HG03097 (cell line): ENCODE measurements around the gene CNN1.
A peak's percentile ranks its signal among the peaks of the same experiment; 100 is the strongest.
"Not testable (repeated sequence)": the region's sequence is repeated elsewhere in the genome, so short reads cannot be mapped to it uniquely, and the experiment has no call there.

Source experiments
- ATAC-seq: cut with Tn5 transposase; IDR thresholded peaks from one replicate; pipeline ENCODE4 v1.9.1; 2021; ENCODE audit not compliant: unreplicated experiment, low FRiP score

CNN1 gene

DNA sequence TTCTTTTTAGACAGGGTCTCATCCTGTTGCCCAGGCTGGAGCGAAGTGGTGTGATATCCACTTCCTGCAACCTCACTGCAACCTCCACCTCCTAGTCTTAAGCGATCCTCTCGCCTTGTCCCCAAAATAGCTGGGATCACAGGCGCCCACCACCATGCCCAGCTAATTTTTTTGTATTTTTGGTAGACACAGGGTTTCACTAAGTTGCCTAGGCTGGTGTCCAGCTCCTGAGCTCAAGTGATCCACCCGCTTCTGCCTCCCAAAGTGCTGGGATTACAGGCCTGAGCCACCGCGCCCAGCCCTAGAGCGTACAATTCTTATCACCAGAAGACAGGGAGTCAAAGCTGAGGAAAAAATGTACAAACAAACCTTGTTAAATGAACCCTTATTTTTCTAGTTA is 24.9 kb downstream of the CNN1 start:
- ATAC-seq: no peak

DNA sequence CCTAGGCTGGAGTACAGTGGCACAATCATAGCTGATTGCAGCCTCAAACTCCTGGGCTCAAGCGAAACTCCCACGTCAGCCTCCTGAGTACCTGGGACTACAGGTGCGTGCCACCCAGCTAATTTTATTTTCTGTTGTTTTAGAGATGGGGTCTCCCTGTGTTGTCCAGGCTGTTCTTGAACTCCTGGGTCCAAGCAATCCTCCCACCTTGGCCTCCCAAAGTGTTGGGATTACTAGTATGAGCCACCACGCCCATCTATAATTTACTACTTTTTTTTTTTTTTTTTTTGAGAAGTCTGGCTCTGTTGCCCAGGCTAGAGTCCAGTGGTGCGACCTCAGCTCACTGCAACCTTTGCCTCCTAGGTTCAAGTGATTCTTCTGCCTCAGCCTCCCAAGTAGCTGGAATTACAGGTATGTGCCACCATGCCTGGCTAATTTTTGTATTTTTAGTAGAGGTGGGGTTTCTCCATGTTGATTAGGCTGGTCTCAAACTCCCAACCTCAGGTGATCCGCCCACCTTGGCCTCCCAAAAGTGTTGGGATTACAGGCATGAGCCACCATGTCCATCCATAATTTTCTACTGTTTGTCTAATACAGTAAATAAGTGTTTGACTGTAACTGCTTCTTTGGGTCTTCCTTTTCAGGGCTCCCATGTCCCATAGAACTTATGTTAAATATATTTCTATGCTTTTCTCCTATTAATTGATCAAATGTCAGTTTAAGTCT is 25.6 kb downstream of the CNN1 start:
- not testable (repeated sequence) for ATAC-seq

DNA sequence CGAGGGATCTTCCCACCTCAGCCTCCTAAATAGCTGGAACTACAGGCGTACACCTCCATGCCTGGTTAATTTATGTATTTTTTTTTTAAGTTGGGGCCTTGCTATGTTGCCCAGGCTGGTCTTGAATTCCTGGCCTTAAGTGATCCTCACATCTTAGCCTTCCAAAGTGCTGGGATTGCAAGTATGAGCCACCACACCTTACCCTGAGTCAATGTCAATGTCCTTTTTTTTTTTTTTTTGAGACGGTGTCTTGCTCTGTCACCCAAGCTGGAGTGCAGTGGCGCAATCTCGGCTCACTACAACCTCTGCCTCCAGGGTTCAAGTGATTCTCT is 27.0 kb downstream of the CNN1 start:
- ATAC-seq: not testable (repeated sequence)

DNA sequence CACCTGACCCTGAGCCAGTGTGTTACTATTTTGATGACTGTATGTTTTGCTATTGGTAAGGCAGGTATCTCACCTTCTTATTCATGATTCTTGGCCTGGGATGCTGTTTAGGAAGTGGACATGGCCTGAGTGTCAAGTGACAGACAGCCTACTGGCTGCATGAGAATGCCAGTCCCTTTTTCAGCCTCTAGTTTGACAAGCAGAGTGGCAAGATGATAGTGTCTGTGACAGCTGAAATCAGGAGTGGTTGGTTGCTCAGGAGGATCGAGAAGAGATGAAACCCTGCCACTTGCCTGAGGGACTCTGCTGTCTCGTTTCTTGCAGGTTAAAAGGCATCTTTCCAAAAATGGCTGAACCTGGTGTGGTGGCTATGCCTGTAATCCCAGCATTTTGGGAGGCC is 27.5 kb downstream of the CNN1 start:
- ATAC-seq: no peak

DNA sequence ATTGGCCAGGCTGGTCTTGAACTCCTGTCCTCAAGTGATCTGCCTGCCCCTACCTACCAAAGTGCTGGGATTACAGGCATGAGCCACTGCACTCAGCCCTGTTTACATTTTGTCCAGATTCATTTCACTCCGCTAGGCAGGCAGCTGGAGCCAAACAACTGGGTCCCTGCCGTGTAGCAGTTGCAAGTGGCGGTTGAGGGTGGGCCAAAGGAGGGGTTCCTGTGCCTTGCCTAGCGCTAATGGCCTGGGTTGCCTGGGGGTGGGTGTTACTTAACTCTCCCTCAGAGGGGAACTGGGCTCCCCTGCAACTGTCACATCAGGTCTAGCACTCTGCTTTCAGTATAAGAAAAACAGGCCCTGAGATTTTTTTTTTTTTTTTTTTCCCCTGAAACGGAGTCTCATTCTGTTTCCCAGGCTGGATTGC is 31.4 kb downstream of the CNN1 start:
- ATAC-seq: no peak

DNA sequence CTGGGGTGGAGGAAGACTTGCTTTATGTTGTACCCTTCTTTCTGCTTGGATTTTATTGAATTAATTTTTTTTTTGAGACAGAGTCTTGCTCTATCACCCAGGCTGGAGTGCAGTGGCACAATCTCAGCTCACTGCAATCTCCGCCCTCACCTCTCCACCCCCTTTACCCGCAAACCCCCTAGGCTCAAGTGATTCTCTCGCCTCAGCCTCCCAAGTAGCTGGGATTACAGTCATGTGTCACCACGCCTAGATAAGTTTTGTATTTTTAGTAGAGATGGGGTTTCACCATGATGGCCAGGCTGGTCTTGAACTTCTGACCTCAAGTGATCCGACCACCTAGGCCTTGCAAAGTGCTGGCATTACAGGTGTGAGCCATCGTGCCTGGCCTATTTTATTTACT is 34.7 kb downstream of the CNN1 start:
- ATAC-seq: not testable (repeated sequence)

DNA sequence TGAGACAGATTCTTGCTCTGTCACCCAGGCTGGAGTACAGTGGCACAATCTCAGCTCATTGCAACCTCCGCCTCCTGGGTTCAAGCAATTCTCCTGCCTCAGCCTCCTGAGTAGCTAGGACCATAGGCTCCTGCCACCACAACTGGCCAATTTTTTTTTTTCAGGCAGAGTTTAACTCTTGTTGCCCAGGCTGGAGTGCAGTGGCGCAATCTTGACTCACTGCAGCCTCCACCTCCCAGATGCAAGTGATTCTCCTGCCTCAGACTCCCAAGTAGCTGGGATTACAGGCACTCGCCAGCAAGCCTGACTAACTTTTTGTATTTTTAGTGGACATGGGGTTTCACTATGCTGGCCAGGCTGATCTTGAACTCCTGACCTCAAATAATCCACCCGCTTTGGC is 35.1 kb downstream of the CNN1 start:
- ATAC-seq: not testable (repeated sequence)

DNA sequence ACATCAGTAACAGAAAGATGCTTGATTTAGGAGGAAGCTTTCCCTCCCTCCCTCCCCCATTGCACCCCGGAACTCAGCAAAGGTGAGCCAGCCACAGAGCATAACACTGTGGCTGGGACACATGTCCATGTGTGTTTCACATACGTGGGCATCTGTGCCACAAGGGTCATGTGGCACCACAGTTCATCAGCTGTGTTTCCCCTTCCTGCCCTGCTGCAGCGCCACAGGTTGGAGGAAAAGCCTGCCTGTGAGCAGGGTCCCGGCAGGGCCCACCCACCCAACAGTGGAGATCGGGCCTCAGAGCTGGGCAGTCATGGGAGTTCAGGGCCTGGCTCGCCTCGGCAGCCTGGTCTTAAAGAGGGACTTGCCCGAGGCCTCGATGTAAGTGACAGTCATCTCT is 36.0 kb downstream of the CNN1 start:
- ATAC-seq: no peak

DNA sequence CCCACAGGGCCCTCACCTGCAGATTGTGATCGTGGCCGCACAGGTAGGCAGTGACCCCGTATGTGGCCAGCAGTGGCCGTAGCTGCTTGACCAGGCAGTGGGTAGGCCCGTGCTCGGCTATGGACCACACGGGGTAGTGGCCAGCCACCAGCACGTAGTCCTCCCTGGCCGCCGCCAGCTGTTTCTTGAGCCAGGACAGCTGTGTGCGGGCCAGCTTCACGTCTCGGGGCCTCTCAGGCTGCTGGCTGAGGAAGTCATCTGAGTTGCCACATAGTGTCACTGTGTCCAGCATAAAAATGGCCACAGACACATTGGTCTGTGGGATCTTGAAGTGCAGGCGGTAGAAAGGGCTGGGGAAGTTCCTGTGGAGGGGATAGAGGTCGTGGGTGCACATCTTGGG is 37.6 kb downstream of the CNN1 start:
- no peak for ATAC-seq

DNA sequence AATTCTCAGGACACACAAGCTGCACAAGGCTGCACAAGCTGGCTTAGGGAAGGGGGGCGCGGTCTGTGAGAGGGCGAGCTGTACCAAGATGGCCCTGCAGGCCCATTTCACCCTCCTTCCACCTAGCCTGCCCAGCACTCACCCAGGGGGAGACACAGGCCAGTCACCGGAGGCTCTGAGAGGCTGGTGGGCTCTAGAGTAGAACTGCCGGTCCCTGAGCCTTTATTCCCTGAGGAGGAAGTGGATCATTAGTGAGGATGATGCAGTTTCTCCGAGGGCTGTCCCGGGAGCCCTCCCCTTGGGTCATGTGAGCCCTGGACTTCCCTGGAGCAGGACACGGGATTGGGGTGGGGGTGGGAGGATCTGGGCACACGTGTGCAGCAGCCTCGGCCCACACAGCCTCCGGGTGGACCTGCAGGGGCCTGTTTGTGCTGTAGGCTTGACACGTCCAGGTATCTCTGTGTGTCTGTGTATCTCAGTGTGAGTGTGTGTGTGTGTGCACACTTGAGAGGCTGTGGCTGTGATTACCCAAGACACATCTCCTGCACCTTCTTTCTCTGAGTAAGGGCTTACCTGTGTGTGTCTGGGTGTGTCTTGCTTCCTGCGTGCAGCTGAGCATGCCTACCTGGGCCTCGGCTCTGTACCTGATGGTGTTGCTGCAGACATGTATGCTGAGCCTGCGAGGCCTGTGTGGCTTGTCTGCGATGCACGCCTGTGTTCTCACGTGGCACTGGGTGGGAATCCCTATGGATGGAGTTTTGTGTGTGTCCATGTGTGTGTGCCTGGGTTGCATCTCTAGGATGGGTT is 39.0 kb downstream of the CNN1 start, which contains the start of gene ACP5:
Gene ACP5, minus strand, starts transcription at position 195 of the 807 bp plus-strand sequence. CDS start 328 bp downstream, outside the sequence.
- no peak for ATAC-seq

DNA sequence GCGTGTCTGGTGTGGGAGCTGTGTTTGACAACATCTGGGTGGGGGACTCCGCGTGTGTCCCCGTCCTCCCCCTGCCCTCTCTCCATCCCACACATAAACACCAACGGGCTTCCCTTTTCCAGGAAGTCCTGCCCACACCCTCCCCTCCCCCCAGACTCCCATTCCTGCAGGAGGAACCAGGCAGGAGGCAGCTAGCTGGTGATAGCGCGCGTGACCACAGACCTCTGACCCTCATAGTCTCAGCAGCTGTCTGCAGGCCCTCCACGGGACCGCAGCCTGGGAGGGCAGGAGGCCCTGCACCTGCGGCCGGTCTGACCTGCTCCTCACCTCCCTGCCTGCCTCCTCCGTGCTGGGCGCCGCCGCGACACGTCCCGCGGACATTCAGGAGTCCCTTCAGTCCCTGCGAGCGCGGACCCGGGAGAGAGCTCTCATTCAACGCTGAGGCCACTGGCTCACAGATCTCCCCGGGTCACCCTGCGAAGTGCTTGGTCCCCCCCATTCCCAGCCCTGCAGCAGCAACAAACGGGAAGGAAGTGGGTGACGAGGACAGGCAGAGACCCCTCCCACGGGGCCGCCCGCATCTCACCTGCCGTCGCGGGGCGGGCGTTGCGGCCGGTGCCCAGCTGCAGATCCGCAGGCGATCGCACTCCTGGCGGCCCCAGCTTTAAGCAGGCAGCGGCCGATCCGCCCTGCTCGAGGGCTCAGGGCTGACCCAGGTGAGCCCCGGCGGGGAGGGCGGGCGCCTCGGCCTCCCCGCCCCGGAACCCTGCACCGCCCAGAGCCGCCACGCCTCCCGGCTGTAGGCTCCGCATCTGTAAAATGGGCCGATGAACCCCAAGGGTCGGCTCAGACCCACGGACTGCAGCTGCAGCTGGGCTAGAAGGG is 39.8 kb downstream of the CNN1 start:
- no peak for ATAC-seq

DNA sequence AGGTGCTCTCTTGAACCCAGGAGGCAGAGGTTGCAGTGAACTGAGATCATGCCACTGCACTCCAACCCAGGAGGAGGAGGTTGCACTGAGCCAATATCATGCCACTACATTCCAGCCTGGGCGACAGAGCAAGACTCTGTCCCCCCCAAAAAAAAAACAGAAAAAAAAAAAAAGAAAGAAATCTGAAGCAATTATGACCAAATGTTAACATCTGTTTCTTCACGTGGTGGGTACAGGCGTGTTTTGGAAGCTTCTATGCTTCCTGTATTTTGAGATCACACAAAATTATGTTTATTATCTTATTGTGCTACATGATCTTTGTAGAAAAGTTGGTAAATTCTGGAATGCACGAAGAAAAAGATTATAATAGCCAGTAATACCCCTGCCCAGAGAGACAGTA is 41.5 kb downstream of the CNN1 start:
- no peak for ATAC-seq

DNA sequence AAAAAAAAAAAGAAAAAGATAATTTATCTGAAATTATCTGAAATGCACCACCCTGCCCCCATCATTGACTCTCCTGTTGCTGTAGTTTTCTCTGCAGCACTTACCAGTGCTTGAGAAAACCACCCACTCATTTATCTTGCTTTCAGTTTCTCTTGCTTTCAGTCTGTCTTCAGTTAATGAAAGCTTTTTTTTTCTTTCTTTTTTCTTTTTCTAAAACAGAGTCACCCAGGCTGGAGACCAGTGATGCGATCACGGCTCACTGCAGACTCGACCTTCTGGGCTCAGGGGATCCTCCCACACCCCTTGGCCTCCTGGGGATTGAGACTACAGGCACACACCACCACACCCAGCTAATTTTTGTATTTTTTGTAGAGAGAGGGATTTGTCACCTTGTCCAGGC is 43.1 kb downstream of the CNN1 start:
- peak; percentile 64 for ATAC-seq

DNA sequence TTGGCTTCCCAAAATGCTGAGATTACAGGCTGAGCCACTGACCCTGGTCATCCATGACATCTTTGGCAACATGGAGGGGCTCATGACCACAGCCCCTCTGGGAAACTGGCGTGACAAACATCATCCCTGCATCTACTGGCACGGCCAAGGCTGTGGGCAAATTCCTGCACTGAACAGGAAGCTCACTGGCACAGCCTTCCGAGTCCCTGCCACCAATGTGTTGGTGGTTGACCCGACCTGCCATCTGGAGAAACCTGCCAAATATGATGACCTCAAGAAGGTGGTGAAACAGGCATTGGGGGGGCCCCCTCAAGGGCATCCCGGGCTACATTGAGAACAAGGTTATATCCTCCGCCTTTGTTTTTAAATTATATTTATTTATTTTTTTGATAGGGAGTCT is 47.7 kb downstream of the CNN1 start:
- ATAC-seq: no peak

DNA sequence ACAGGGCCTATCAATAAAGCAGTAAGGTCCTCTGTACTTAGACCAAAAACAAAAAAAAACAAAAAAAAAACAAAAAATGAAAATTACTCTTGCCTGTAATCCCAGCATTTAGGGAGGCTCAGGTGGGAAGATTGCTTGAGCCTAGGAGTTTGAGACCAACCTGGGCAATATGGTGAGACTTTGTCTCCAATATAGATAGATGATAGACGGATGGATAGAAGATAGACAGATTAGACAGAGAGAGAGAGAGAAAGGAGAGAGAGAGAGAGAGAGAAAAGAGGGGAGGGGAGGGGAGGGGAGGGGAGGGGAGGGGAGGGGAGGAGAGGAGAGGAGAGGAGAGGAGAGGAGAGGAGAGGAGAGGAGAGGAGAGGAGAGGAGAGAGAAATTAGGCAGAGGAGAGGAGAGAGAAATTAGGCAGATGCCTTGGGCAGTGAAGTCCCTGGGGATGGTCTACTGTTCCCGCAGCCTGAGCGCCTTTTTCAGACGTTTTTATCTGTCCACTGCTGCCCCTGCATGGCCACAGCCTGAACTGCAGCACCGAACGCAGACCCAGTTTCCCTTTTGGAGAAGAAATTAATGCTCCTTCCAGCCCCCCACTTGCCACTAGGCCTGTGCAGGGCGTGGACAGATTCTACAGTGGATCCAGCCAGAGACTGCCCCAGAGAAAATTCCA is 48.8 kb downstream of the CNN1 start:
- no peak for ATAC-seq

DNA sequence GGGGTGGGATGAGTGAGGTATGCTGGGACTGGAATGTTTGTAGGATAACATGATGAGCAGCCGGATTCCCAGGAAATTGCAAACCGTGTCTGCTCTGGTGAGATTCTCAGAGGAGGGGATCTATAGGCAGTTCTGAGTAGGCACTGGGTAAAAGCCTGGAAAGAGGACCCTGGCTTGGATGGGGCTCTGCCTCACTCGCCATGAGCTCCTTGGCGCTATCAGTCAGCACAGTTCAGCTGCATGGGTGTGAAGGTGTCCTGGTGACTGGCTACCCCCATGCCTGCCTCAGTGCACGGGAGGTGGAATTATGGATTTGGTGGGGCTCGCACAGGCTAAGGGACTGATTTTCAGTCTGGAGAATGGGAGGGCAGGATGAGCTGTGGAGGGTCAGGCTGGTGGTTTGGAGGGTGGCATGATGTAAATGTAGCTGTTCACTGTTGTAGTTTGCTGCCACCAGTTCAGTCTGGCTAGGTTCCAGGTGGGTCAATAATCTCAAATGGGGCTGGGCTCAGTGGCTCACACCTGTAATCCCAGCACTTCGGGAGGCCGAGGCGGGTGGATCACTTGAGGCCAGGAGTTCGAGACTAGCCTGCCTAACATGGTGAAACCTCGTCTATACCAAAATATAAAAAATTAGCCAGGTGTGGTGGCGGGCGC is 49.5 kb downstream of the CNN1 start:
- no peak for ATAC-seq

DNA sequence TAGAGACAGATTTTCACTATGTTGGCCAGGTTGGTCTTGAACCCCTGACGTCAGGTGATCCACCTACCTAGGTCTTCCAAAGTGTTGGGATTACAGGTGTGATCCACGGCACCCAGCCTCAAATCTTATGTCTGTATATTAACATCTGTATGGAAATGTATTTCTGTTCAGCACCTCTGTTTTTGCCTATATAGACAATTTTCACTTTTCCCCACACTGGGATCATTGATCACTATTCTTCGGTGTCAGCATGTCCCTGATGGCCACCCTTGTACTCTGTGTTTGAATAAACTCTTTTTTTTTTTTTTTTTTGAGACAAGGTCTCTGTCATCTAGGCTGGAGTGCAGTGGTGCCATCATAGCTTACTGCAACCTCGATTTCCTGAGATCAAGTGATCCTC is 55.4 kb downstream of the CNN1 start:
- no peak for ATAC-seq

DNA sequence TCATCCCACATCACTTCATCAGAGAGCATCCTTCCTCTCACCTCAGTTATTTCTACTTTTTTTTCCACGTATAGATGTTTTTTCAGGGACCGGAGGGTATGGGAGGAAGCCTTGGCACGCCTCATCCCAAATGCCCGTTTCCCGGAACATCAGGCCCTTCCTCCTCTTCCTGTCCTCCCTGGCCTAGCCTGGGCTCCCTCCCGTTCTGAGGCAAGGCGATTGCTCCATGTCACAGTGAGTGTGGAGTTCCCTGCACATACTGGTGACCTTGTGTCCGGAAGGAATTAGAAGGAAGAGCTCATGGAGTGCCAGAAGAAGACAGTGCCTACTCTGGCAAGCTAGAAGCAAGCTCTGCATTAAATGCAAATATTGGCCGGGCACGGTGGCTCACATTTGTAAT is 57.5 kb downstream of the CNN1 start:
- ATAC-seq: no peak

DNA sequence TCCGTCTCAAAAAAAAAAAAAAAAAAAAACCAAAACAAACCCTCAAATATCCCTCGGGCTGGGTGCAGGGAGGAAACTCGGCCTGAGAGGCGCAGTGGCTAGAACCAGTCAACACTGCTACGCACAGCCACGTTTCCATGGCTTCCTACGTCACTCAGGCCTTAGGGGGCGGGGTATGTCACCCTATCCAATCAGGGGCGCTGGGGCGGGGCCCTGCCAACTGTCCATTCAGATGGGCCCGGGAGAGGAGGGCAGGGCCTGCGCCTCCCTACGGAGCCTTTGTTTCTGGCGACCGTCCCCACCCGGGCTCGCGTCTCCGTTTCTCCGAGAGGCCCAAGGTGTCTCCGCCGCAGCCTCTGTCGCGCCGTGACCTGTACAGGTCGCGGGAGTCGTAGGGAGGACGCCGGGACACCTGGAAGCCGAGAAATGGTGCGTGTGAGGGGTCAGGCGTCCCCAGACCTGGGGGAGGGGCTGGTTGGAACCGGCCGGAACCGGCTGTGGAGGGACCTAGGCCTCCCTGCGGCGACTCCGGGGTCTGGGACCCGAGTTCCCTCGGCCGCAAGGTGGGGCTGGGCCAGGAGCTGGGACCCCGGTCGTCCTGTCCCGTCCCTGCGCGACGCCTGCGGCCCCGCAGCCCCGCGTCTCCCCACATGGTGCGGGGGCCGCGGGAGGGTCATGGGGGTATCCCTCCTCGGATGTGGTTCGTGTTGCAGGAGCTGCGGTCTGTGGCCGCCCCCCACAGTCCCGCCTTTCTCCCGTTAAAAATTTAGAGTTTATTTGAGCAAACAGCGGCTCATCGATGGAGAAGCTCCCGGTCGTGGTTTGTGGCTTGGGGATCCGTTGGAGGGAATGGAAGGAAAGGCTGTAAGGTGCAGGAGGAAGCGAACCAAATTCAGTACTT is 58.8 kb downstream of the CNN1 start, which contains the start of gene ZNF627:
Gene ZNF627, plus strand, starts transcription at position 282 of the 901 bp plus-strand sequence. Its CDS starts 145 bp downstream, at position 427.
- peak; percentile 98 for ATAC-seq
